Loucy (cell line): ENCODE results near the gene HS3ST5.
"Not testable (repeated sequence)": the region's sequence is repeated elsewhere in the genome, so short reads cannot be mapped to it uniquely, and the experiment has no call there.

ENCODE experiments used
- H2AFZ ChIP-seq: fragments of 200-600 bp; sonication (generic); 2 replicates; pipeline ENCODE4 v1.6.0; 2016; ENCODE audit warnings: antibody characterized with exemption, mild to moderate bottlenecking, low read length, moderate library complexity
- H3F3A ChIP-seq: fragments of 200-600 bp; 2 replicates; pipeline ENCODE4 v1.6.0; 2016; ENCODE audit warnings: antibody characterized with exemption, low read depth, mild to moderate bottlenecking
- H3K27me3 ChIP-seq: fragments of 200-600 bp; sonication (generic); 2 replicates; pipeline ENCODE4 v1.6.1; 2014; ENCODE audit warnings: low read length, mild to moderate bottlenecking; ENCODE audit not compliant: insufficient read depth, poor library complexity, severe bottlenecking
- H3K36me3 ChIP-seq: fragments of 200-600 bp; sonication (generic); 2 replicates; pipeline ENCODE4 v1.6.1; 2016; ENCODE audit warnings: low read length; ENCODE audit not compliant: insufficient read depth
- H3K4me1 ChIP-seq: fragments of 200-600 bp; sonication (generic); 2 replicates; pipeline ENCODE4 v1.5.1; 2014; ENCODE audit warnings: low read length, mild to moderate bottlenecking; ENCODE audit not compliant: insufficient read depth, poor library complexity, severe bottlenecking
- H3K4me2 ChIP-seq: fragments of 200-600 bp; sonication (generic); 2 replicates; pipeline ENCODE4 v1.6.0; 2014; ENCODE audit warnings: antibody characterized with exemption, low read length, low read depth, mild to moderate bottlenecking; ENCODE audit not compliant: poor library complexity, severe bottlenecking
- H3K4me3 ChIP-seq: fragments of 200-600 bp; sonication (generic); 2 replicates; pipeline ENCODE4 v1.5.1; 2014; ENCODE audit warnings: low read length, mild to moderate bottlenecking, mixed read lengths; ENCODE audit not compliant: poor library complexity, severe bottlenecking
- H3K79me2 ChIP-seq: fragments of 200-600 bp; sonication (generic); 2 replicates; pipeline ENCODE4 v1.6.1; 2014; ENCODE audit warnings: low read length; ENCODE audit not compliant: insufficient read depth
- H3K9ac ChIP-seq: fragments of 200-600 bp; sonication (generic); 2 replicates; pipeline ENCODE4 v1.6.0; 2014; ENCODE audit warnings: mild to moderate bottlenecking, low read depth, low read length, moderate library complexity; ENCODE audit not compliant: poor library complexity, severe bottlenecking
- H3K9me2 ChIP-seq: fragments of 200-600 bp; sonication (generic); replicated peaks from 2 replicates; pipeline ENCODE4 v1.6.1; 2016; ENCODE audit warnings: low read depth, low read length, mixed read lengths
- H3K9me3 ChIP-seq: fragments of 200-600 bp; sonication (generic); 2 replicates; pipeline ENCODE4 v1.6.1; 2014; ENCODE audit warnings: mild to moderate bottlenecking, antibody characterized with exemption, low read length, low read depth; ENCODE audit not compliant: insufficient read depth
- H4K20me1 ChIP-seq: fragments of 200-600 bp; sonication (generic); 2 replicates; pipeline ENCODE4 v1.6.0; 2014; ENCODE audit warnings: antibody characterized with exemption, low read length, mild to moderate bottlenecking; ENCODE audit not compliant: insufficient read depth, poor library complexity, severe bottlenecking
- EZH2phosphoT487 ChIP-seq: fragments of 200-600 bp; IDR thresholded peaks from 2 replicates; pipeline ENCODE4 v1.6.1; 2018; ENCODE audit warnings: antibody characterized with exemption, mild to moderate bottlenecking, moderate library complexity, borderline replicate concordance
- TF ChIP-seq, protein P1 (sequence below): fragments of 200-600 bp; sonication (generic); conservative IDR thresholded peaks from 2 replicates; pipeline ENCODE4 v1.5.1; 2014; ENCODE audit warnings: mild to moderate bottlenecking, antibody characterized with exemption, low read length

The HS3ST5 gene

DNA sequence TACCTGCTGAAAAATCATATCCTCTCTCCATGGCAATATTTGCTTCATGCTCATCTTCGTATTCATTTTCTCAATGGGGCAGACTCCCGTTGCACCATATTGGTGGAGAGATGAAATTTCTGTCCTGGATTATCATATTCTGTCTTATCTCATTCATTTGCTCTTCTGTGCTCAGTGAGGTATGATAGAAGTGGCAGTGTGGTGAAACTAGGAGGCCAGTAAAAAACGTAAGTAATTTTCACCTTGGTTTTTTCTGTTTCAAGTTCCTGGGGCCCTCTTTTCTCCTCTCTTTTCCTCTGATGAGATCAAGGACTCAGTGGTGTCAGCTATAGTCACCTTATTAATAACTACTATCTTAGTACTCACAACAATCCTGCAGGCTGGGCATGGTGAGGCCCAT, 189.4 kb downstream of the HS3ST5 start:
- Histone ChIP-seq H3K79me2 (no peaks in the 10 kb centered on the region), H3K9me2 (no peaks in the 10 kb centered on the region), H3F3A (no peaks in the 10 kb centered on the region), H4K20me1 (no peaks in the 10 kb centered on the region), H3K36me3 (no peaks in the 10 kb centered on the region), H3K4me1 (no peaks in the 10 kb centered on the region), H3K9me3 (no peaks in the 10 kb centered on the region), H3K27me3 (no peaks in the 10 kb centered on the region), H3K9ac (no peak overlapping the region), H3K4me2 (no peak overlapping the region), H3K4me3 (no peak overlapping the region), H2AFZ (no peak overlapping the region)
- TF ChIP-seq, protein P1, sequence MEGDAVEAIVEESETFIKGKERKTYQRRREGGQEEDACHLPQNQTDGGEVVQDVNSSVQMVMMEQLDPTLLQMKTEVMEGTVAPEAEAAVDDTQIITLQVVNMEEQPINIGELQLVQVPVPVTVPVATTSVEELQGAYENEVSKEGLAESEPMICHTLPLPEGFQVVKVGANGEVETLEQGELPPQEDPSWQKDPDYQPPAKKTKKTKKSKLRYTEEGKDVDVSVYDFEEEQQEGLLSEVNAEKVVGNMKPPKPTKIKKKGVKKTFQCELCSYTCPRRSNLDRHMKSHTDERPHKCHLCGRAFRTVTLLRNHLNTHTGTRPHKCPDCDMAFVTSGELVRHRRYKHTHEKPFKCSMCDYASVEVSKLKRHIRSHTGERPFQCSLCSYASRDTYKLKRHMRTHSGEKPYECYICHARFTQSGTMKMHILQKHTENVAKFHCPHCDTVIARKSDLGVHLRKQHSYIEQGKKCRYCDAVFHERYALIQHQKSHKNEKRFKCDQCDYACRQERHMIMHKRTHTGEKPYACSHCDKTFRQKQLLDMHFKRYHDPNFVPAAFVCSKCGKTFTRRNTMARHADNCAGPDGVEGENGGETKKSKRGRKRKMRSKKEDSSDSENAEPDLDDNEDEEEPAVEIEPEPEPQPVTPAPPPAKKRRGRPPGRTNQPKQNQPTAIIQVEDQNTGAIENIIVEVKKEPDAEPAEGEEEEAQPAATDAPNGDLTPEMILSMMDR, result no peak
- no peak for TF ChIP-seq EZH2phosphoT487

DNA sequence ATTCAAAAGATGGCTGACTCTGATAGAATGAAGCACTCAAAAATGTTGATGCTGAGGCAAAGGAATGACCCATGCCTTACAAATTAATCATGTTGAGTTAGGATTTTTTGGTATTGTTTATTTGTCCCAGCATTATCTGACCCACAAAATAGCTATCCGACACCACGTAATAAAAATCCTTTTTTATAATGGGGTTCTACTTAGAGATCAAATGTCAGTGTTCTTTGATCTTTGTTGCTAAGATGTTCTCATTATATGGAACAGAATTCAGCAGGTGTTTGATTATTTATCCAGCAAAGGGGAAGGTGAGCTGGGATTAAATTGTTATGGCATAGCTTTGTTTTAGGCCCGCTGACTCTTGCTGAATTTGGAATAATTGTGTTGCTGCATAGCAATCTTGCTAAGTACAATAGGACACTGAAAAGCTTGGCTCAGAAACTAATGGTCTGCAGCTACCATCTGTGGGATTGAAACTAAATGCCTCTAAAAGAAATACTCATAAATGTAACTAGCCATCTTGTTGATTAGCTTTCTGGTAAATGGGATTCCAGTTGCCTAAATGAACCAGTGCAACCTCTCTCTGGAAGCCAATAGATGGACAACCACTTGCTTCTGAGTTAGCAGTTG, 191.6 kb downstream of the HS3ST5 start:
- no peak overlapping the region for H3K4me2 ChIP-seq
- no peak overlapping the region for H3K4me3 ChIP-seq
- no peaks in the 10 kb centered on the region for H3K36me3 ChIP-seq
- H3F3A ChIP-seq, result no peaks in the 10 kb centered on the region
- H3K9ac ChIP-seq, result no peak overlapping the region
- H2AFZ ChIP-seq, result no peak overlapping the region
- H4K20me1 ChIP-seq, result no peaks in the 10 kb centered on the region
- no peaks in the 10 kb centered on the region for H3K79me2 ChIP-seq
- H3K9me3 ChIP-seq, result no peaks in the 10 kb centered on the region
- no peaks in the 10 kb centered on the region for H3K27me3 ChIP-seq
- H3K9me2 ChIP-seq, result no peaks in the 10 kb centered on the region
- TF ChIP-seq, protein P1, result no peak
- no peak for TF ChIP-seq EZH2phosphoT487
- H3K4me1 ChIP-seq, result no peaks in the 10 kb centered on the region

DNA sequence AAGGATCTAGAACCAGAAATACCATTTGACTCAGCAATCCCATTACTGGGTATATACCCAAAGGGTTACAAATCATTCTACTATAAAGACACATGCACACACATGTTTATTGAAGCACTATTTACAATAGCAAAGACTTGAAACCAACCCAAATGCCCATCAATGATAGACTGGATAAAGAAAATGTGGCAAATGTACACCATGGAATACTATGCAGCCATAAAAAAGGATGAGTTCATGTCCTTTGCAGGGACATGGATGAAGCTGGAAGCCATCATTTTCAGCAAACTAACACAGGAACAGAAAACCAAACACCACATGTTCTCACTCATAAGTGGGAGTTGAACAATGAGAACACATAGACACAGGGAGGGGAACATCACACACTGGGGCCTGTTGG, 193.6 kb downstream of the HS3ST5 start:
- not testable (repeated sequence) for H3K36me3 ChIP-seq, H3K4me3 ChIP-seq, H2AFZ ChIP-seq, H3K79me2 ChIP-seq, H3K9me2 ChIP-seq, H3F3A ChIP-seq, H3K27me3 ChIP-seq, H3K4me2 ChIP-seq, H4K20me1 ChIP-seq, H3K9ac ChIP-seq, H3K4me1 ChIP-seq, H3K9me3 ChIP-seq
